RWPE1 (cell line): ENCODE measurements around the gene EIPR1.

ENCODE experiments used
- CTCF ChIA-PET: fragments of 350-600 bp; sonication (Branson Sonifier 250); formaldehyde crosslinking; extraction: SDS; loops from one replicate; lab custom pipeline; 2021; lab: Yijun Ruan, JAX
- POLR2A ChIA-PET: fragments of 400-600 bp; formaldehyde crosslinking; extraction: SDS; loops from one replicate; lab custom pipeline; 2020; ENCODE audit warnings: antibody characterized with exemption; ENCODE audit not compliant: low non-redundant PET; lab: Yijun Ruan, JAX
- DNase-seq: peaks from one replicate; pipeline ENCODE4 v3.0.0; 2012; ENCODE audit warnings: low spot score
- H3K27ac ChIP-seq: fragments of 450-650 bp; 2 replicates; pipeline ENCODE4 v1.5.1; 2017
- TF ChIP-seq, protein P1 (sequence below): fragments of 450-650 bp; conservative IDR thresholded peaks from 2 replicates; pipeline ENCODE4 v1.5.1; 2017; ENCODE audit warnings: low read depth, mild to moderate bottlenecking

EIPR1 gene

DNA sequence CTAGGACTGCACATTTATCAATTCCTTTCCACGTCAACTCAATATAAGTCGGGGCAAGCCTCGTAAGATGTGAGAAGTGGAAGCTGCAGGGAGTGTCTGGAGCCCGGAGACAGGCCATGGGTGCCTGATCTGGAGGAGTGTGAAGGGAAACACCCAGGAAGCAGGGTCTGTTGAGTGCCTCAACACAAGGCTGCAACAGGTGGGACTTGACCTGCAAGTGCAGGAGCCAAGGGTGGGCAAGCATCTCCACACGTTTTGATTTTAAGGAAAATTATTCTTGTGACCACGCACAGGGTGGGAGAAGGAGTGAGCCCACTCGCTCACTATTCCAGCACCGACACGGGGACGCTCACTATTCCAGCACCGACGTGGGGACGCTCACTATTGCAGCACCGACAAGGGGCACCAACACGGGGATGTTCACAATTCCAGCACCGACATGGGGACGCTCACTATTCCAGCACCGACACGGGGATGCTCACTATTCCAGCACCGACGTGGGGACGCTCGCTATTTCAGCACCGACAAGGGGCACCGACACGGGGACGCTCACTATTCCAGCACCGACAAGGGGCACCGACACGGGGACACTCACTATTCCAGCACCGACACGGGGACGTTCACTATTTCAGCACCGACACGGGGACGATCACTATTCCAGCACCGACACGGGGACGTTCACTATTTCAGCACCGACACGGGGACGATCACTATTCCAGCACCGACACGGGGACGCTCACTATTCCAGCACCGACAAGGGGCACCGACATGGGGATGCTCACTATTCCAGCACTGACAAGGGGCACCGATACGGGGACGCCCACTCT lies 197.3 kb downstream of the EIPR1 start:
- DNase-seq: no peak
- POLR2A ChIA-PET: no interaction called here
- no peak overlapping the region for H3K27ac ChIP-seq
- CTCF ChIA-PET: no interaction called here
- TF ChIP-seq, protein P1, sequence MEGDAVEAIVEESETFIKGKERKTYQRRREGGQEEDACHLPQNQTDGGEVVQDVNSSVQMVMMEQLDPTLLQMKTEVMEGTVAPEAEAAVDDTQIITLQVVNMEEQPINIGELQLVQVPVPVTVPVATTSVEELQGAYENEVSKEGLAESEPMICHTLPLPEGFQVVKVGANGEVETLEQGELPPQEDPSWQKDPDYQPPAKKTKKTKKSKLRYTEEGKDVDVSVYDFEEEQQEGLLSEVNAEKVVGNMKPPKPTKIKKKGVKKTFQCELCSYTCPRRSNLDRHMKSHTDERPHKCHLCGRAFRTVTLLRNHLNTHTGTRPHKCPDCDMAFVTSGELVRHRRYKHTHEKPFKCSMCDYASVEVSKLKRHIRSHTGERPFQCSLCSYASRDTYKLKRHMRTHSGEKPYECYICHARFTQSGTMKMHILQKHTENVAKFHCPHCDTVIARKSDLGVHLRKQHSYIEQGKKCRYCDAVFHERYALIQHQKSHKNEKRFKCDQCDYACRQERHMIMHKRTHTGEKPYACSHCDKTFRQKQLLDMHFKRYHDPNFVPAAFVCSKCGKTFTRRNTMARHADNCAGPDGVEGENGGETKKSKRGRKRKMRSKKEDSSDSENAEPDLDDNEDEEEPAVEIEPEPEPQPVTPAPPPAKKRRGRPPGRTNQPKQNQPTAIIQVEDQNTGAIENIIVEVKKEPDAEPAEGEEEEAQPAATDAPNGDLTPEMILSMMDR: no peak

DNA sequence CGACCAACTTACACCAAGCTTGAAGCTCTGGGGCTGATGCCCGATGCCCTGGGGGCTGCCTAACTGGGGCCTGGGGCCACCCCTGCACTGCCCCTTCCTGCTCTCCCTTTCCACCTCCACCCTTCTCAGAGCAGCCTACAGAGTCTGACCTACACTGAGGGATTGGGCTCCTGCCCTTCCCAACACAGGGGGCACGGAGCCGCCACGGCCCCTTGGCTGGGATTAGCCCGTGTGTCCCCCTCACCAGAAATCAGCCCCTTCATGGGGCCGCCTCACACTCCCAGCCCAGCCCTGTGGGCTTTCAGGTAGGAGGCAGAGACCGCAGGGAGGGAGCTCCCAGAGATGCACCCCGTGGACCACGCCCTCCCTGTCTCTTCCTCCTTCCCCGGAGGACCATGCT lies 198.0 kb downstream of the EIPR1 start:
- TF ChIP-seq, protein P1: no peak
- CTCF ChIA-PET: no interaction called here

DNA sequence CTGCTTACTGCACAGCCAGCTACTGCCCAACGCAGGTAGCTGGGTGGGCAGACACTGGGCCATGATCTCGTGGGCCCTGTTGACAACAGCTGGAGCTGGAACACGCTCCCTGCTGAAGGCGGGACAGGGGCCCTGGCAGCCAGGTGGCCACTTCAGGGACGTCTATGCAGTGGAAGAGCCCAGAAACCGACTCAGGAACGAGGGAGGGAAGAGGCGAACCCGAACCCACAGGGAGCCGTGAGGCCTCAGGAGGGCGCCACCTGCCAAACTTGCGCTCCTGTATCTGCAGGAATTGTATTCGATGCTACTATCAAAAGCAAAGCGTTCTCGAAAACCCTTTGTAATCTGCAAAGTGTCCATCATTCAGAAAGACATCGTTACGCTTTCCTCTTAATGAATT lies 198.4 kb downstream of the EIPR1 start:
- H3K27ac ChIP-seq: no peak overlapping the region
- CTCF ChIA-PET: interaction anchor here (0.6 kb wide), 1 partner anchor 472 kb away, joined by 3 read pairs; no protein-coding TSS in a partner anchor
- POLR2A ChIA-PET: no interaction called here
- DNase-seq: no peak
- TF ChIP-seq, protein P1: no peak

More for the DNA sequence above, 198.0 kb downstream of the EIPR1 start:
- no peak overlapping the region for H3K27ac ChIP-seq
- POLR2A ChIA-PET: no interaction called here
- DNase-seq: no peak

DNA sequence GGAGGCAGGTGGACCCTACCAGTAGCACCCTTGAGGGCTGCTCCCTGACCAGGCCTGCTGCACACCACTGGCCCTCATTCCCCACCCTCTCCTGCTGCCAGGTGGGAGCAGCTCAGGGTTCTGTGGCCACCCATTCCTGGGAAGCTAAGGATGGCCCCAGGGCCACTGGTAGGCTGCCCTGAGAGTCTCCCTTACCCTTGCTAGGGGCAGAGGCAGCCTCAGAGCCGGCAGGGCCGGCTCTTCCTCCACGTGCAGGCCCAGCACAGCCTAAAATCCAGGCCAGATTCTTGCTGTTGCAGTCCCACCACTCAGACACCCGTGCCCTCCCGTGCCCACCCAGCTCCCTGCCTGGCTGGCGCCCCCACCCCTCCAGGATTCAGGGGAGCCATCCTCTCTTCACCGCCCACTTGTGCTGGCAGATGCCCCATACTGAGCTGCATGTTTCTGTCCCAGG lies 199.0 kb downstream of the EIPR1 start:
- CTCF ChIA-PET: interaction anchor here (0.6 kb wide), 1 partner anchor 472 kb away, joined by 3 read pairs; no protein-coding TSS in a partner anchor
- POLR2A ChIA-PET: no interaction called here
- H3K27ac ChIP-seq: no peak overlapping the region
- DNase-seq: no peak
- TF ChIP-seq, protein P1: no peak

DNA sequence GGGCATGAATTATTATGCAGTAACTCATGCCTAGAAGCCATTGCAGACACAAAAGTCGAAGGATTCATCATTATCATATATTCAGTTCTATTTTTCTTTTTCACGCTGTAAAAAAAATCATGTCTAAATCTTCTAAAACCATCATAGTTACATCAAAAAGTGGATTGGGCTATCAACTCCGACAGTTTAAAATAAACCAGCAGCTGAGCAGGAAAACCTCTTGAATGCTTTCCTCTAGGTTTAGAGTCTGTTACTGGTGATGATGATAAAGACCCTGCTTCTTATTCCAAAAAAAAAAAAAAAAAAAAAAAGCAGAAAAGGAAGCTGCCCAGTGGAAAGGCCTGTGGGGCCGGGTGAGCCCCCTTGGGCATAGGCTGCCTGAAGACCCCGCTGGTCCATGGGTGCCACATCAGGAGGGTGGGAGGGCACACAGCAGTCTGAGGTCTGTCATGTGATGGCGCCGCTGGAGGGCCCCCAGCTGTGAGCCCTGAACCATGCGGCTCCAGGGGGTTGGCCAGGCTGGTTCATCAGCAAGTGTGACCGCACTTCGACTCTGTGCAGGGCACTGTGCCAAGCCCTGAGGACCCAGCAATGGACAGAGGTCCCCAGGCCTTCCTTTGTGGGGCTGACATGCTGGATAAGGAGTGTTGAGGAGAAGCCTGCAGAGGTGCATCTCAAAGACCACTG lies 199.6 kb downstream of the EIPR1 start:
- ChIA-PET CTCF (no interaction called here), POLR2A (no interaction called here)
- TF ChIP-seq, protein P1: no peak
- no peak for DNase-seq
- H3K27ac ChIP-seq: no peak overlapping the region

DNA sequence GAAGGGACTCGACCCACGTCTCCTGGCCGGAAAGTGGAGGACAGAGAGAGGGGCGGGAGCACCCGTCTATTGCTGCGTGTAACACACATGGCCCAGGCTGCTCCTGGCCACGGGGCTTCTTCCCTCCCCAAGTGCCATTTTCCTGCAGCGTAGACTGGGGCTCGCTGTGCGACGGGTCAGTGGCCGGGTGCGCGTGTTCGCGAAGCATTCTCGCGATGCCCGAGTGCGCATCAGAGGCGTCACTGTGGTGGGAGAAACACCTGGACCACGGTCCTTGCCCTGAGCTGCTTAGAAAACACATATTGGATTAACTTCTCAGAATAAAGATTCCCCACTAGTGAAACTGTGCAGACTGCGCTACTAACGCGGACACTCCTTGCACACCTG lies 200.8 kb downstream of the EIPR1 start:
- ChIA-PET CTCF (no interaction called here), POLR2A (no interaction called here)
- DNase-seq: no peak
- no peak overlapping the region for H3K27ac ChIP-seq
- TF ChIP-seq, protein P1: no peak
